Uterus (tissue), 4 donors: ENCODE results near the gene ARL10. TPM values are rescaled to one million over a fixed set of nuclear protein-coding genes. Genes with fewer than 3 reads are reported as not detected.

ENCODE experiments used
- DNase-seq, 2 donors: peaks; one replicate each; pipeline ENCODE4 v3.0.0-alpha.2; 2019 to 2020
- H3K27ac ChIP-seq, 2 donors: fragments of 200-600 bp; sonication (generic); 1 replicate in 1 of 2; 2 replicates in 1 of 2; pipeline ENCODE4 v1.5.1; 2016 to 2018
- H3K27me3 ChIP-seq, 2 donors: fragments of 200-600 bp; sonication (generic); one replicate each; pipeline ENCODE4 v1.5.1; 2018 to 2019; ENCODE audit warnings: control low read depth in 1 of 2
- H3K36me3 ChIP-seq, 2 donors: fragments of 200-600 bp; sonication (generic); one replicate each; pipeline ENCODE4 v1.5.1; 2019; ENCODE audit warnings: control low read depth in 1 of 2
- H3K4me1 ChIP-seq, 2 donors: fragments of 200-600 bp; sonication (generic); one replicate each; pipeline ENCODE4 v1.5.1; 2018 to 2019; ENCODE audit warnings: control low read depth in 1 of 2
- H3K4me3 ChIP-seq, 2 donors: fragments of 200-600 bp; sonication (generic); 1 replicate in 1 of 2; 2 replicates in 1 of 2; pipeline ENCODE4 v1.5.1; 2018 to 2019; ENCODE audit warnings: mild to moderate bottlenecking in 1 of 2
- H3K9me3 ChIP-seq, 2 donors: fragments of 200-600 bp; sonication (generic); one replicate each; pipeline ENCODE4 v1.5.1; 2019; ENCODE audit warnings: control low read depth in 1 of 2
- CTCF ChIP-seq, 4 experiments: fragments of 200-600 bp in 2 of 4; fragments of 450-650 bp in 2 of 4; sonication (generic) in 2 of 4; IDR thresholded peaks; one replicate each; pipeline ENCODE4 v1.5.1; 2016 to 2019; ENCODE audit warnings: antibody characterized with exemption in 4 of 4, mild to moderate bottlenecking in 2 of 4, moderate library complexity in 1 of 4
- POLR2A ChIP-seq, 2 donors: fragments of 450-650 bp; IDR thresholded peaks; one replicate each; pipeline ENCODE4 v1.6.1; 2016; ENCODE audit warnings: antibody characterized with exemption in 2 of 2, mild to moderate bottlenecking in 1 of 2, moderate library complexity in 1 of 2
- intact Hi-C: fragments of 100-400 bp; cut with DNase I; formaldehyde crosslinking; loops from one replicate; pipeline ENCODE4 v1.15.1; 2023; ENCODE audit warnings: low total_unique reads
- total RNA-seq, 4 donors: library from RNA; depleted of rRNA in 3 of 4; stranded (reverse); fragments of >200 nt in 3 of 4; gene quantifications; one replicate each; pipeline versions ENCODE4 v1.1.0 to v1.2.4, GENCODE V29; 2014 to 2023
- donor health status: DM: yes; HTN: yes; CAD: no.

Gene ARL10
- total RNA-seq, 4 donors from 2014 or later: 4.1 to 21.2 (median 9.6) TPM

- H3K36me3 ChIP-seq: no peaks in the 10 kb centered on the region
Observed at GRCh38 chr5:176350416-176350815, 14.9 kb upstream of the ARL10 start.

GRCh38 chr5:176352116-176352878 lies 13.0 kb upstream of the ARL10 start:
- TF ChIP-seq POLR2A (IDR thresholded peaks at IDR 0.05) (no peak), CTCF (IDR thresholded peaks at IDR 0.05) (no peak)
- Histone ChIP-seq H3K9me3 (no peaks in the 10 kb centered on the region), H3K4me1 (no peaks in the 10 kb centered on the region), H3K27ac (no peak overlapping the region), H3K4me3 (no peak overlapping the region), H3K36me3 (no peaks in the 10 kb centered on the region), H3K27me3 (no peaks in the 10 kb centered on the region)
- no peak for DNase-seq
- intact Hi-C loops: no loop called here

More at GRCh38 chr5:176350416-176350815, 14.9 kb upstream of the ARL10 start:
- no peak overlapping the region for H3K4me3 ChIP-seq
- H3K9me3 ChIP-seq: no peaks in the 10 kb centered on the region
- TF ChIP-seq CTCF (IDR thresholded peaks at IDR 0.05) (no peak), POLR2A (IDR thresholded peaks at IDR 0.05) (no peak)
- no peak overlapping the region for H3K27ac ChIP-seq
- no peaks in the 10 kb centered on the region for H3K27me3 ChIP-seq
- H3K4me1 ChIP-seq: no peaks in the 10 kb centered on the region
- intact Hi-C loops: no loop called here
- DNase-seq: no peak

- no peaks in the 10 kb centered on the region for H3K27me3 ChIP-seq
- no peaks in the 10 kb centered on the region for H3K9me3 ChIP-seq
- H3K4me3 ChIP-seq: no peak overlapping the region
- H3K27ac ChIP-seq: no peak overlapping the region
- no peaks in the 10 kb centered on the region for H3K36me3 ChIP-seq
- TF ChIP-seq CTCF (IDR thresholded peaks at IDR 0.05): no peak
- TF ChIP-seq POLR2A (IDR thresholded peaks at IDR 0.05): no peak
- intact Hi-C loops: no loop called here
- no peaks in the 10 kb centered on the region for H3K4me1 ChIP-seq
- DNase-seq: no peak
Observed at GRCh38 chr5:176353533-176353932, 11.8 kb upstream of the ARL10 start.

GRCh38 chr5:176355400-176356178 lies 9.7 kb upstream of the ARL10 start:
- peaks cover 0 to 4% of the 10 kb centered on the region in 2 donors for H3K4me1 ChIP-seq
- intact Hi-C loops: no loop called here
- H3K27me3 ChIP-seq: no peaks in the 10 kb centered on the region
- no peaks in the 10 kb centered on the region for H3K9me3 ChIP-seq
- H3K27ac ChIP-seq: no peak overlapping the region
- no peak for DNase-seq
- H3K4me3 ChIP-seq: no peak overlapping the region
- H3K36me3 ChIP-seq: no peaks in the 10 kb centered on the region
- no peak for TF ChIP-seq POLR2A (IDR thresholded peaks at IDR 0.05)
- no peak for TF ChIP-seq CTCF (IDR thresholded peaks at IDR 0.05)

GRCh38 chr5:176356179-176356566 lies 9.1 kb upstream of the ARL10 start:
- no peaks in the 10 kb centered on the region for H3K36me3 ChIP-seq

More at GRCh38 chr5:176356179-176356566, 9.1 kb upstream of the ARL10 start:
- intact Hi-C loops: no loop called here
- Histone ChIP-seq H3K4me3 (no peak overlapping the region), H3K27ac (no peak overlapping the region), H3K9me3 (no peaks in the 10 kb centered on the region), H3K27me3 (no peaks in the 10 kb centered on the region), H3K4me1 (peaks cover 0 to 4% of the 10 kb centered on the region in 2 donors)
- DNase-seq: no peak
- TF ChIP-seq CTCF (IDR thresholded peaks at IDR 0.05) (no peak), POLR2A (IDR thresholded peaks at IDR 0.05) (no peak)
